ENCODE results near the gene SLC41A3. TPM values are rescaled to one million over a fixed set of nuclear protein-coding genes. Genes with fewer than 3 reads are reported as not detected.

SLC41A3 gene
- total and polyA plus RNA-seq, 4 donors = 32.6 to 71.4 (median 66.8) TPM

DNA sequence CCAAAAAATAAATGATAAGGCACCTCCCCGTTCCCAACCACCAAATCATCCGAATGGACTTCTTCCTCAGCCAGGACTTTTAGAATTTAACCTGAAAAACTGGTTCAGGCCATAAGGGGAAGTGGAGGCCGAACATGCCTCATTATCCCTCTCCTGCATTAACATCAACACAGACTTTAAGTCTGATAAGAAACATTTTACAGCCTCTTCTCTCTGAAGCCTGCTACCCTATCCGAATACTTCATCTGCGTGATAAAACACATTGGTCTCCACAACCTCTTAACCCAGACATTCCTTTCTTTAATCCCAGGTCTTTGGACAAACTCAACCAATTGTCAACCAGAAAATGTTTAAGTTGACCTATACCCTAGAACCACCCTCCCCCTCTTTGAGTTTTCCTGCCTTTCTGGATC lies 850 bp upstream of the SLC41A3 start:
- Histone ChIP-seq H3K36me3 (ENCODE audit: control insufficient read depth in 1 of 2, insufficient read depth in 2 of 2, low read length in 1 of 2) (no peaks in the 10 kb centered on the region), H3K9me3 (ENCODE audit: control insufficient read depth, low read length) (no peaks in the 10 kb centered on the region), H3K4me3 (ENCODE audit: low read length in 2 of 2) (peak overlapping the region; percentile 71 to 99), H3K27ac (ENCODE audit: low read depth in 1 of 2, low read length in 2 of 2) (peak overlapping the region in 1 of 2 donors; percentile 44), H3K4me1 (ENCODE audit: control insufficient read depth in 1 of 2, insufficient read depth in 2 of 2, low read length in 2 of 2) (no peaks in the 10 kb centered on the region), H3K27me3 (ENCODE audit: control insufficient read depth in 1 of 2, insufficient read depth in 2 of 2, low read length in 1 of 2) (no peaks in the 10 kb centered on the region)
- 55 to 56% methylated on average over 5 of the region's 5 CpGs for WGBS, 2 donors
- DNase-seq (no peak), ATAC-seq (ENCODE audit: low FRiP score) (no peak)
- intact Hi-C loops (cut with DNase I) = loop anchor here in 1 of 2 donors (1.0 kb wide), 1 partner anchor 16 kb away; no protein-coding TSS in a partner anchor

DNA sequence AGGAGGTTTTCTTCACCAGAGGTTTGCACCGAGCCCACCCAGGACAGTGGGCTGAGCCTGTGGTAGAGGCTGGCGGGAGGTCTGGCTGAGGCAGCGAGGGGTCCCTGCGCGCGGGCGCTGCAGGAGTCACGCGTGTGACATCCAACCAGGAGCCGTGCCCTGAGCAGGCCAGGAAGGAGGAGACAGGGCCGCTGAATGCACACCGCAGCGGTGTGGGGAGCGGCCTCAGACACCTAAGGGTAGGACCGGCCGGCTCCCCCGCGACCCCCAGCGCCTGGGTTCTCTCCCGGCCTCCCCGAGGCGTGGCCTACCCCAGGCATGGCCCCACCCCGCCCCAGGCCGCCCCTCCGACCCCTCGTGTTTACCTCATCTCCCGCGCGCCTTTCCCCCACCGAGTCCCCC lies 412 bp downstream of the SLC41A3 start:
- DNase-seq (peak in 1 of 2 donors; percentile 83), ATAC-seq (ENCODE audit: low FRiP score) (peak; percentile 65)
- Histone ChIP-seq H3K27ac (ENCODE audit: low read depth in 1 of 2, low read length in 2 of 2) (peak overlapping the region in 1 of 2 donors; percentile 59), H3K4me3 (ENCODE audit: low read length in 2 of 2) (peak overlapping the region; percentile 71 to 99), H3K27me3 (ENCODE audit: control insufficient read depth in 1 of 2, insufficient read depth in 2 of 2, low read length in 1 of 2) (no peaks in the 10 kb centered on the region), H3K36me3 (ENCODE audit: control insufficient read depth in 1 of 2, insufficient read depth in 2 of 2, low read length in 1 of 2) (no peaks in the 10 kb centered on the region), H3K9me3 (ENCODE audit: control insufficient read depth, low read length) (no peaks in the 10 kb centered on the region), H3K4me1 (ENCODE audit: control insufficient read depth in 1 of 2, insufficient read depth in 2 of 2, low read length in 2 of 2) (no peaks in the 10 kb centered on the region)
- WGBS, 2 donors = 0% methylated on average over 16 to 30 of the region's 30 CpGs
- intact Hi-C loops (cut with DNase I) = no loop called here

- H3K4me1 ChIP-seq (ENCODE audit: control insufficient read depth in 1 of 2, insufficient read depth in 2 of 2, low read length in 2 of 2) = no peaks in the 10 kb centered on the region
- peak overlapping the region; percentile 71 to 99 for H3K4me3 ChIP-seq (ENCODE audit: low read length in 2 of 2)
- intact Hi-C loops (cut with DNase I) = no loop called here
- WGBS, 2 donors = 34 to 36% methylated on average over 3 of the region's 3 CpGs
- DNase-seq (no peak), ATAC-seq (ENCODE audit: low FRiP score) (no peak)
- no peaks in the 10 kb centered on the region for H3K27me3 ChIP-seq (ENCODE audit: control insufficient read depth in 1 of 2, insufficient read depth in 2 of 2, low read length in 1 of 2)
- H3K27ac ChIP-seq (ENCODE audit: low read depth in 1 of 2, low read length in 2 of 2) = no peak overlapping the region
- no peaks in the 10 kb centered on the region for H3K36me3 ChIP-seq (ENCODE audit: control insufficient read depth in 1 of 2, insufficient read depth in 2 of 2, low read length in 1 of 2)
- no peaks in the 10 kb centered on the region for H3K9me3 ChIP-seq (ENCODE audit: control insufficient read depth, low read length)
Measured at GRCh38 chr3:126083138-126083445, 832 bp downstream of the SLC41A3 start.

DNA sequence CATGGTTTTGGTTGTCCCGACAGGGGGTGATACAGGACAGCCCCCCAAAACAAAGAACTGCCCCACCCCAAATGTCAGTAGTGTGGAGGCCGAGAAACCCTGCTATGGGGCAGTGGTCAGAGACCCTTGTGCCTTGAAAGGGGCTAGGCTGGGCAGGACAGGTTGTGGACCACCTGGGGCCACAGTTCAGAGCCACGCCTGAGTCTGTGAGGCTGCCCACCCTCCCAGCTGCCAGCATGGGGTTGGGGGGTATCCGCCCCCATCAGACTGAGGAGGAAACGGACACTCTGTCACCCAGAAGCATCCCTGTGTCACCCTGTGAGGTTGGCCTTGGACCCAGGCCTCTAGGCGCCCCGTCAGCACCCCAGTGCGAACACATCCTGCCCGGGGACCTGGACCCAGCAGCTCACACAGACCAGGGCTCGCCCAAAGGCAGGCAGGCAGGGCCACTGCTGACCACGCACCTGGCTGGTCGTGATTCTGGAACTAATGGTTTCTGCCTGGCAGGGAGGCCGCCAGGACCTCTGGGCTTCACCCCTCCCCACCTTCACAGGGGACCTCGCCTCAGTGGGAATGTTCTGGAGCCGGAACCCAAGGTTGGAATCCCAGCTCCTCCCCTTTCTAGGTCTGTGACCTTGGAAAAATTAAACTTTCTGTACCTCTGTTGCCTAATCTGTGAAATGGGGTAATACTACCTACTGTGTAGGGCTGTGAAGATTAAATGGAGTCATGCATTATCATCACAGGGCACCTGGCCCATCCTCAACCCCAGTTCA lies 1.4 kb downstream of the SLC41A3 start:
- no peak for ATAC-seq (ENCODE audit: low FRiP score)
- no peaks in the 10 kb centered on the region for H3K4me1 ChIP-seq (ENCODE audit: control insufficient read depth in 1 of 2, insufficient read depth in 2 of 2, low read length in 2 of 2)
- H3K27ac ChIP-seq (ENCODE audit: low read depth in 1 of 2, low read length in 2 of 2) = no peak overlapping the region
- H3K4me3 ChIP-seq (ENCODE audit: low read length in 2 of 2) = no peak overlapping the region
- intact Hi-C loops (cut with DNase I) = no loop called here
- 94 to 96% methylated on average over 15 of the region's 15 CpGs for WGBS, 2 donors
- no peak for DNase-seq
- no peaks in the 10 kb centered on the region for H3K9me3 ChIP-seq (ENCODE audit: control insufficient read depth, low read length)
- H3K27me3 ChIP-seq (ENCODE audit: control insufficient read depth in 1 of 2, insufficient read depth in 2 of 2, low read length in 1 of 2) = no peaks in the 10 kb centered on the region
- H3K36me3 ChIP-seq (ENCODE audit: control insufficient read depth in 1 of 2, insufficient read depth in 2 of 2, low read length in 1 of 2) = no peaks in the 10 kb centered on the region

- Histone ChIP-seq H3K9me3 (ENCODE audit: control insufficient read depth, low read length) (no peaks in the 10 kb centered on the region), H3K27ac (ENCODE audit: low read depth in 1 of 2, low read length in 2 of 2) (no peak overlapping the region), H3K4me1 (ENCODE audit: control insufficient read depth in 1 of 2, insufficient read depth in 2 of 2, low read length in 2 of 2) (no peaks in the 10 kb centered on the region), H3K4me3 (ENCODE audit: low read length in 2 of 2) (no peak overlapping the region), H3K36me3 (ENCODE audit: control insufficient read depth in 1 of 2, insufficient read depth in 2 of 2, low read length in 1 of 2) (no peaks in the 10 kb centered on the region), H3K27me3 (ENCODE audit: control insufficient read depth in 1 of 2, insufficient read depth in 2 of 2, low read length in 1 of 2) (no peaks in the 10 kb centered on the region)
- intact Hi-C loops (cut with DNase I) = no loop called here
- DNase-seq (peak in 1 of 2 donors; percentile 71), ATAC-seq (ENCODE audit: low FRiP score) (peak; percentile 19)
- WGBS, 2 donors = 59 to 61% methylated on average over 9 of the region's 9 CpGs
Measured at GRCh38 chr3:126081618-126082361, 2.1 kb downstream of the SLC41A3 start.

- H3K36me3 ChIP-seq (ENCODE audit: control insufficient read depth in 1 of 2, insufficient read depth in 2 of 2, low read length in 1 of 2) = no peaks in the 10 kb centered on the region
- no peak for DNase-seq
- 77 to 98% methylated on average over 5 of the region's 5 CpGs for WGBS, 2 donors
- H3K27me3 ChIP-seq (ENCODE audit: control insufficient read depth in 1 of 2, insufficient read depth in 2 of 2, low read length in 1 of 2) = no peaks in the 10 kb centered on the region
- no peaks in the 10 kb centered on the region for H3K9me3 ChIP-seq (ENCODE audit: control insufficient read depth, low read length)
- intact Hi-C loops (cut with DNase I) = no loop called here
- no peak overlapping the region for H3K4me3 ChIP-seq (ENCODE audit: low read length in 2 of 2)
- no peaks in the 10 kb centered on the region for H3K4me1 ChIP-seq (ENCODE audit: control insufficient read depth in 1 of 2, insufficient read depth in 2 of 2, low read length in 2 of 2)
- no peak for ATAC-seq (ENCODE audit: low FRiP score)
- H3K27ac ChIP-seq (ENCODE audit: low read depth in 1 of 2, low read length in 2 of 2) = no peak overlapping the region
Measured at GRCh38 chr3:126080970-126081369, 3.0 kb downstream of the SLC41A3 start.

- WGBS, 2 donors = 56 to 57% methylated on average over 4 of the region's 4 CpGs
- DNase-seq (no peak), ATAC-seq (ENCODE audit: low FRiP score) (no peak)
- intact Hi-C loops (cut with DNase I) = no loop called here
- Histone ChIP-seq H3K27ac (ENCODE audit: low read depth in 1 of 2, low read length in 2 of 2) (no peak overlapping the region), H3K36me3 (ENCODE audit: control insufficient read depth in 1 of 2, insufficient read depth in 2 of 2, low read length in 1 of 2) (no peaks in the 10 kb centered on the region), H3K27me3 (ENCODE audit: control insufficient read depth in 1 of 2, insufficient read depth in 2 of 2, low read length in 1 of 2) (no peaks in the 10 kb centered on the region), H3K4me3 (ENCODE audit: low read length in 2 of 2) (no peak overlapping the region), H3K4me1 (ENCODE audit: control insufficient read depth in 1 of 2, insufficient read depth in 2 of 2, low read length in 2 of 2) (no peaks in the 10 kb centered on the region), H3K9me3 (ENCODE audit: control insufficient read depth, low read length) (no peaks in the 10 kb centered on the region)
Measured at GRCh38 chr3:126078866-126079265, 5.1 kb downstream of the SLC41A3 start.

GRCh38 chr3:126077754-126078153 lies 6.2 kb downstream of the SLC41A3 start:
- no peak for DNase-seq
- no peak for ATAC-seq (ENCODE audit: low FRiP score)
- WGBS, 2 donors = 94 to 96% methylated on average over 11 of the region's 11 CpGs
- H3K4me3 ChIP-seq (ENCODE audit: low read length in 2 of 2) = no peak overlapping the region
- intact Hi-C loops (cut with DNase I) = no loop called here
- H3K36me3 ChIP-seq (ENCODE audit: control insufficient read depth in 1 of 2, insufficient read depth in 2 of 2, low read length in 1 of 2) = peaks cover 0 to under 1% of the 10 kb centered on the region in 2 donors
- no peaks in the 10 kb centered on the region for H3K27me3 ChIP-seq (ENCODE audit: control insufficient read depth in 1 of 2, insufficient read depth in 2 of 2, low read length in 1 of 2)
- H3K4me1 ChIP-seq (ENCODE audit: control insufficient read depth in 1 of 2, insufficient read depth in 2 of 2, low read length in 2 of 2) = no peaks in the 10 kb centered on the region
- no peaks in the 10 kb centered on the region for H3K9me3 ChIP-seq (ENCODE audit: control insufficient read depth, low read length)
- no peak overlapping the region for H3K27ac ChIP-seq (ENCODE audit: low read depth in 1 of 2, low read length in 2 of 2)

DNA sequence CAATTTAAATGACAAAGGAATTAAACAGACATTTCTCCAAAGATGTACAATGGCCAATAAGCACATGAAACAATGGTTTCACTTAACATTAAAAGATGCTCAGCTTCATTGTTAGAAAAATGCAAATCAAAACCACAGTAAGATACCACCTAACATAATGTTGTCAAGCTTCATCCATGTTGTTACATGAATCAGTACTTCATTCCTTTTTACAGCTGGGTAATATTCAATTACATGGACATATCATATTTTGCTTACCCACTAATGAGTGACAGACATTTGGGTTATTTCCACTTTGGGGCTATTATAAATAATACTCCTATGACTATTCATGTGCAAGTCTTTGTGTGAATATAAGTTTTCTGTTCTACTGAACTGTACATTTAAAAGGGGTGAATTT lies 7.8 kb downstream of the SLC41A3 start:
- Histone ChIP-seq H3K27me3 (ENCODE audit: control insufficient read depth in 1 of 2, insufficient read depth in 2 of 2, low read length in 1 of 2) (no peaks in the 10 kb centered on the region), H3K4me3 (ENCODE audit: low read length in 2 of 2) (no peak overlapping the region), H3K36me3 (ENCODE audit: control insufficient read depth in 1 of 2, insufficient read depth in 2 of 2, low read length in 1 of 2) (peaks cover 0 to 2% of the 10 kb centered on the region in 2 donors), H3K27ac (ENCODE audit: low read depth in 1 of 2, low read length in 2 of 2) (no peak overlapping the region), H3K9me3 (ENCODE audit: control insufficient read depth, low read length) (no peaks in the 10 kb centered on the region), H3K4me1 (ENCODE audit: control insufficient read depth in 1 of 2, insufficient read depth in 2 of 2, low read length in 2 of 2) (no peaks in the 10 kb centered on the region)
- ATAC-seq (ENCODE audit: low FRiP score) (no peak), DNase-seq (no peak)
- intact Hi-C loops (cut with DNase I) = no loop called here
